Kidney epithelial cell (primary cell): Measurements from ENCODE around the gene ZNF211. TPM values are rescaled to one million over a fixed set of nuclear protein-coding genes. Genes with fewer than 3 reads are reported as not detected.

Experiments
- DNase-seq: peaks from one replicate; pipeline ENCODE4 v3.0.0-alpha.2; 2010; ENCODE audit warnings: low read depth
- H3K27me3 ChIP-seq: 2 replicates; pipeline ENCODE4 v1.6.0; 2011; ENCODE audit warnings: low read length; ENCODE audit not compliant: control insufficient read depth, insufficient read depth
- H3K36me3 ChIP-seq: 2 replicates; pipeline ENCODE4 v1.5.1; 2011; ENCODE audit warnings: low read length; ENCODE audit not compliant: control insufficient read depth, insufficient read depth
- H3K4me3 ChIP-seq: 2 replicates; pipeline ENCODE4 v1.5.1; 2011; ENCODE audit warnings: low read depth, mild to moderate bottlenecking, control low read depth, low read length
- CTCF ChIP-seq: IDR thresholded peaks from 2 replicates; pipeline ENCODE4 v1.5.1; 2011; ENCODE audit warnings: mild to moderate bottlenecking, moderate library complexity, low read length, control low read depth, inconsistent platforms; ENCODE audit not compliant: insufficient read depth, poor library complexity, severe bottlenecking
- total RNA-seq: library from RNA; depleted of rRNA; stranded (reverse); fragments of >200 nt; gene quantifications from 2 replicates; pipeline ENCODE4 v1.2.3, GENCODE V29; 2015

The ZNF211 gene
- total RNA-seq, 1 donor from 2014 or later = 6.9 TPM

- Histone ChIP-seq H3K4me3 (no peak overlapping the region), H3K27me3 (no peaks in the 10 kb centered on the region), H3K36me3 (peaks cover 9% of the 10 kb centered on the region)
- no peak for TF ChIP-seq CTCF
- DNase-seq = no peak
These were observed 9.9 kb upstream of the ZNF211 start for GRCh38 chr19:57623091-57623490.

GRCh38 chr19:57633832-57634131 lies 814 bp downstream of the ZNF211 start:
- no peak for DNase-seq
- TF ChIP-seq CTCF = no peak
- Histone ChIP-seq H3K27me3 (no peaks in the 10 kb centered on the region), H3K36me3 (no peaks in the 10 kb centered on the region), H3K4me3 (peak overlapping the region; percentile 93)

- TF ChIP-seq CTCF = no peak
- Histone ChIP-seq H3K27me3 (no peaks in the 10 kb centered on the region), H3K4me3 (no peak overlapping the region), H3K36me3 (peaks cover 6% of the 10 kb centered on the region)
- no peak for DNase-seq
These were observed 4.4 kb downstream of the ZNF211 start for GRCh38 chr19:57637379-57637778.

GRCh38 chr19:57641715-57642234 lies 8.8 kb downstream of the ZNF211 start:
- no peak for TF ChIP-seq CTCF
- H3K36me3 ChIP-seq = peaks cover 6% of the 10 kb centered on the region
- DNase-seq = no peak
- H3K4me3 ChIP-seq = no peak overlapping the region
- H3K27me3 ChIP-seq = no peaks in the 10 kb centered on the region

GRCh38 chr19:57642396-57643046 lies 9.6 kb downstream of the ZNF211 start:
- no peak overlapping the region for H3K4me3 ChIP-seq
- DNase-seq = no peak
- H3K36me3 ChIP-seq = peaks cover 6% of the 10 kb centered on the region
- no peak for TF ChIP-seq CTCF
- no peaks in the 10 kb centered on the region for H3K27me3 ChIP-seq

- H3K36me3 ChIP-seq = peaks cover 6% of the 10 kb centered on the region
- H3K27me3 ChIP-seq = no peaks in the 10 kb centered on the region
- no peak for TF ChIP-seq CTCF
These were observed 10.8 kb downstream of the ZNF211 start for GRCh38 chr19:57643734-57644133.

More at GRCh38 chr19:57643734-57644133, 10.8 kb downstream of the ZNF211 start:
- H3K4me3 ChIP-seq = no peak overlapping the region
- no peak for DNase-seq
